ENCODE measurements around the gene LPAR3.

LPAR3 gene

GRCh38 chr1:84899969-84900368, 7.0 kb upstream of the LPAR3 start:
- no peak overlapping the region for H3K4me3 ChIP-seq (replicated peaks; ENCODE audit: insufficient read depth, low read length)
- no peak overlapping the region for H3K27ac ChIP-seq (replicated peaks)
- DNase-seq (ENCODE audit: low read depth in 1 of 2, low spot score in 1 of 2), result no peak
- TF ChIP-seq GABPA (IDR thresholded peaks at IDR 0.05; ENCODE audit: low read depth), result no peak
- peaks cover 5% of the 10 kb centered on the region for H3K27me3 ChIP-seq (ENCODE audit: insufficient read depth, poor library complexity, severe bottlenecking)

- Histone ChIP-seq H3K27ac (replicated peaks) (no peak overlapping the region), H3K27me3 (ENCODE audit: insufficient read depth, poor library complexity, severe bottlenecking) (peaks cover 28% of the 10 kb centered on the region), H3K4me3 (replicated peaks; ENCODE audit: insufficient read depth, low read length) (no peak overlapping the region)
- no peak for DNase-seq (ENCODE audit: low read depth in 1 of 2, low spot score in 1 of 2)
- TF ChIP-seq REST (IDR thresholded peaks at IDR 0.05; ENCODE audit: insufficient replicate concordance, low read depth), result no peak
Observed at GRCh38 chr1:84896279-84896678, 3.3 kb upstream of the LPAR3 start.

- H3K27me3 ChIP-seq (ENCODE audit: insufficient read depth, poor library complexity, severe bottlenecking), result peaks cover 29% of the 10 kb centered on the region
- no peak for TF ChIP-seq SPI1 (IDR thresholded peaks at IDR 0.05; ENCODE audit: borderline replicate concordance, low read depth)
- no peak for TF ChIP-seq GABPA (IDR thresholded peaks at IDR 0.05; ENCODE audit: low read depth)
- no peak for TF ChIP-seq POLR2AphosphoS5 (IDR thresholded peaks at IDR 0.05; ENCODE audit: low read depth)
- TF ChIP-seq REST (IDR thresholded peaks at IDR 0.05; ENCODE audit: insufficient replicate concordance, low read depth), result no peak
- no peak overlapping the region for H3K4me3 ChIP-seq (replicated peaks; ENCODE audit: insufficient read depth, low read length)
- no peak for DNase-seq (ENCODE audit: low read depth in 1 of 2, low spot score in 1 of 2)
- H3K27ac ChIP-seq (replicated peaks), result no peak overlapping the region
Observed at GRCh38 chr1:84890566-84890965, 2.4 kb downstream of the LPAR3 start.

- no peak for TF ChIP-seq REST (IDR thresholded peaks at IDR 0.05; ENCODE audit: insufficient replicate concordance, low read depth)
- no peak for TF ChIP-seq CTCF (IDR thresholded peaks at IDR 0.05; ENCODE audit: insufficient read depth, low read length)
- TF ChIP-seq SPI1 (IDR thresholded peaks at IDR 0.05; ENCODE audit: borderline replicate concordance, low read depth), result peak; percentile 36; the same call in 1 of the 2 replicates
- no peak for TF ChIP-seq POLR2AphosphoS5 (IDR thresholded peaks at IDR 0.05; ENCODE audit: low read depth)
- Histone ChIP-seq H3K27me3 (ENCODE audit: insufficient read depth, poor library complexity, severe bottlenecking) (peaks cover 22% of the 10 kb centered on the region), H3K27ac (replicated peaks) (no peak overlapping the region), H3K4me3 (replicated peaks; ENCODE audit: insufficient read depth, low read length) (no peak overlapping the region)
- no peak for DNase-seq (ENCODE audit: low read depth in 1 of 2, low spot score in 1 of 2)
Observed at GRCh38 chr1:84889437-84889836, 3.6 kb downstream of the LPAR3 start.

GRCh38 chr1:84888753-84889152, 4.3 kb downstream of the LPAR3 start:
- no peak for TF ChIP-seq REST (IDR thresholded peaks at IDR 0.05; ENCODE audit: insufficient replicate concordance, low read depth)
- no peak for TF ChIP-seq SPI1 (IDR thresholded peaks at IDR 0.05; ENCODE audit: borderline replicate concordance, low read depth)
- TF ChIP-seq POLR2AphosphoS5 (IDR thresholded peaks at IDR 0.05; ENCODE audit: low read depth), result no peak
- no peak for TF ChIP-seq CTCF (IDR thresholded peaks at IDR 0.05; ENCODE audit: insufficient read depth, low read length)
- TF ChIP-seq GABPA (IDR thresholded peaks at IDR 0.05; ENCODE audit: low read depth), result no peak
- Histone ChIP-seq H3K27me3 (ENCODE audit: insufficient read depth, poor library complexity, severe bottlenecking) (peaks cover 18% of the 10 kb centered on the region), H3K4me3 (replicated peaks; ENCODE audit: insufficient read depth, low read length) (no peak overlapping the region), H3K27ac (replicated peaks) (no peak overlapping the region)
- DNase-seq (ENCODE audit: low read depth in 1 of 2, low spot score in 1 of 2), result no peak

All from HL-60 (cell line).